GM20431 (cell line): Measurements from ENCODE around the gene SFXN5.

Source experiments
- in situ Hi-C: fragments of 300-500 bp; cut with MseI, MboI; formaldehyde crosslinking; loops from one replicate; pipeline ENCODE4 v1.15.0; 2020; ENCODE audit warnings: low sequenced_read_pairs; ENCODE audit not compliant: unreplicated experiment

SFXN5 gene

DNA sequence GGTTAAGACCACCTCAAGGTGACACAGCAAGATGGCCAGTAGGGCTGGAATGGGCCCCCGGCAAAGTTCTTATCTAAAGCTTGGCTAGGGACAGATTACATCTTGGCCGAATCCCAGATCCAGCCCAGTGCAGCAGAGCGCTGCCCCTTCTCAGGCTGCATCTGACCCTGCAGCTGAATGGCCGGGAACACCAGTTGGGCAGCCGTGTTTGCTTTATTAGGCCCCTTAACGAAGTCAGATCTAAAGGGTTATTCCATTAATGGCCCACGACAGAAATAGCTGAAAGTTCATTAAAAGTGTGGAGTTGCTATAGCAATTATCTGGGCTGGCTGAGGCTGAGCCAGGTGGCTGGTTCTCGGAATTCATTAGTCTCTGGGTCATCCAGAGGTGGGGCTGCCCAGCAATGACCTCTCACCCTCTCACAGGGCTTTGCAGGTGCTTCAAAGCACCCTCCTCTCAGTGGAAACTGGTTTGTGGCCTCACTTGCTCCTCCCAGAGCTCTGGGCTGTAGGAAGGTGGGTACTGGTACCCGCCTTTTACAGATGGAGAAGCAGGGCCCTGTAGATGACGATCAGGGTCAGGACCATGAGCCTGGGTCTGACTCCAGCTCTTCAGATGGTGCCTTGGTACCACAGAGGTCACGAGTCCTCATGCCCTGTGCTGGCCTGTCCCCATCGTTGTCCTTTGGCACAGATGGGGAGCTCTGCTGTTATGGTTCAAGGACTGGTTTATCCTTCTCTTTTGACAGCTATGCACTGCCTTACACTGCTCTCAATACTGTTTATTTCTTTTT, 85.4 kb downstream of the SFXN5 start:
- in situ Hi-C loops, result loop anchor here (25.0 kb wide), 1 partner anchor 176 kb away; no protein-coding TSS in a partner anchor

DNA sequence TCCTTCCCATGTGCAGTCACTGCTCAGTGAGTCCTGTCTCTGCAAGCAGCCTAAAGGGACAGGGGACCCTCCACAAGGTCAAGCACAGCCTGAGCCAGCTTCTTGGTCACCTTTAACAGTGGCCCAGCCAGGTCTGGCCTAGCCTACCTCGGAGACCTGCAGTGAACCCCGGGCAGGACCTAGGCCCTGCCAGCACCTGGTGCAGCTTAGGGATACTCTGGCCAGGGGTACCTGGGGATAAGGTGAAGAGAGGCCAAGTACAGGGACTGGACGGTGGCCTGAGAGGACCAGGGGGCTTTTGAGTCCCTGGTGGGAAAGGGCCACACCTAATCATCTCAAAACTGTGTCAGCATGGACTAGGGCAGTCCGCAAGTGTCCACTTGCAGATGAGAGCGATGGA, 86.4 kb downstream of the SFXN5 start:
- in situ Hi-C loops, result loop anchor here (25.0 kb wide), 1 partner anchor 177 kb away; no protein-coding TSS in a partner anchor

DNA sequence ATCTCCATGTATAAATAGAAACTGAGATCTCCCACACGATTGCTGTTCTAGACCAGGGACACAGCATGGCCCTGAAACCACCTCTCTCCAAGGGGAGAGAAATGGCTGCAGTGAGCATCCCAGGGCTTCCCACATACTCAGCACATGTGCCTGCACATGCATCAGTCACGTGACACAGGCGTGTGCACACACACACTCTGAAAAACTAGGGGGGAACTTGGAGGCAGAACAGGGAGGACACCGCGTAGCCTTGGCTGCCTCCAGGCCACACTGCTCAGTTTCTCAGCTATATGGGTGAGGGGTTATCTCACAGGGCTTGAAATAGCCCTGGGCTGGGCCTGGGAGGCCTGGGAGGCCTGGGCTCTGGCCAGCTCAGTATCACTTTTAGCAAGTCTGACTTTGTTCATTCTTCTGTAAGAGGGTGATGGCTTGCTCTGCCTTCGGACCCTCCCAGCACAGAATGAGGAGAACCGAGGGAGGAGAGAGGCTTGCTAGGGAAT, 87.3 kb downstream of the SFXN5 start:
- in situ Hi-C loops, result loop anchor here (25.0 kb wide), 1 partner anchor 178 kb away; no protein-coding TSS in a partner anchor

DNA sequence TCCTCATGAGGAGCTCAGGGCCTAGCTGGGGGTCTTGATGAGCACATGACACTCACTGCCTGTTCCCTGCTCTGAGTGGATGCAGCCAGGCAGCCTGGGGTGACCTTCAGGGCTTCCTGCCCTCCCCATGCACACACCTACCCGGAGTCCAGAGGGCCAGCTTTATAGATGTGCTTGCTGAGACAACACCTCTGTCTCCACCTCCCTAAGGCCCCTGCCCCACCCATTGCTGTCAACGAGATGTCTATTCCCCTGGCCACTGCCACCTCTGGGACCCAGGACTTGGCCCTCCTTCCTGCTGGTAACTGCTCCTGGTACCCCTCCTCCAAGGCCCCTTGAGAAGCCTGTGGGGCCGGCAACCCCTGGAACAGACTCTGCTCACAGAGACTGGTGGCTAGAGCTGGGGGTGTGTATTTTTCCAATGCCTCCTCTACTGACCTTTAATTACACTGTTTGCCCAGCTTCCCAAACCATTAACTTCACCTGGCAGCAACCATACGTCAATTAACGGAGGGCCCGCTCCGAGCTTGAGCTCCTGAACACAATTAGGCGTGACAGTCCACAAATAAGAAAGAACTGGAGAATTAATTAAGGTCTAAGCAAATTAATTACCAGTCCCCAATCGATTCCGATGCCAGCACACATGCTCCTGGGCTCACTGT, 87.9 kb downstream of the SFXN5 start:
- in situ Hi-C loops, result loop anchor here (25.0 kb wide), 1 partner anchor 179 kb away; no protein-coding TSS in a partner anchor

DNA sequence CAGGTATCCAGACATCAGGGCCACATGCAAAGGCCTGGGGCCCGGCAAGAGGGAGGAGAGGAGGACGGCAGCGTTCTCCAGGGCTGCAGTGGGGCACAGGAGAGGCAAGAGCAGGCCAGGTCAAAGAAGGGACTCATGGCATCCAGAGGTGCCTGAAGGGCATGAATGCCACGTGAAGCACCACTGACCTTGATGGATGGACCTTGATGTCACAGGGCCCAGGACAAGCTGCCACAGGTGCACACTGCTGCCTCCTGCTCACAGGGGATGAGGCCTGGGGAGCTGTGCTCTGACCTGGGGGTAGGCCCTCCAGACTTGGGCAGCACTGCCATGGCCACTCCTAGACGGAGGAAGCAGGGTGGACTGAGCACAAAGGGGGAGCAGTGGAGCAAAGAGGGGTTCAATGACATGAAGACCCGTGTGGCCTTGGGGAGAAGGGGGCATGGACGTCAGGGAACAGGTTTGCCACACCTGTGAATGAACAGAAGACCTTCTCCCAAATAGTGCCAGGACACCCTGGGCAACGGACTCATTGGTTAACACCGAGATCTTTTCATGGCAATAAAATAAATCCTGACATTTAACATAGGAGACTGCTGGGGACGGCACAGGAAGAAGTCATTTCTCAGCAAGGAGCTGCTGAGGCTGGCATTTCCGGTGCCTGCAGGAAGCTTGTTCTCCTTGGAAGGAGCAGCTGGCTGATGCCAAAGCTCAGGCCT, 88.6 kb downstream of the SFXN5 start:
- in situ Hi-C loops, result loop anchor here (25.0 kb wide), 1 partner anchor 179 kb away; no protein-coding TSS in a partner anchor

DNA sequence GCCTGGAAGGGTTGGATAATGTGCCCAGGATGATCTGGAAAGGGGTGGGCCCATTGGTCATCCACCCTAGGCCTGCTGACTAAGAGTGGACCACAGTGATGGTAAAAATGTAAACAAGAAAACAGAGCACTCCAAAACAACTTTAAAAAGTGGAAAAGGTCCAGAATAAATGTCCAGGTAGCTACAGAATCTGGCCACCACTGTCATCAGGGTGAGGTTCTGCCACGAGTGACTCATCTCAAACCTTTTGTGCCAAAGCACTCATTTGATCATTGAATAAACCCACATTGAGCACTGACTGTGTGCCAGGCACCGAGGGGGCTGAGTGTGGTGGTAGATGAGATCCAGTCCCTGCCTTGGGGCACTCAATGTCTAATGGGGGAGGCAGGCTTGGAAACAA, 89.3 kb downstream of the SFXN5 start:
- in situ Hi-C loops, result loop anchor here (25.0 kb wide), 1 partner anchor 180 kb away; no protein-coding TSS in a partner anchor

DNA sequence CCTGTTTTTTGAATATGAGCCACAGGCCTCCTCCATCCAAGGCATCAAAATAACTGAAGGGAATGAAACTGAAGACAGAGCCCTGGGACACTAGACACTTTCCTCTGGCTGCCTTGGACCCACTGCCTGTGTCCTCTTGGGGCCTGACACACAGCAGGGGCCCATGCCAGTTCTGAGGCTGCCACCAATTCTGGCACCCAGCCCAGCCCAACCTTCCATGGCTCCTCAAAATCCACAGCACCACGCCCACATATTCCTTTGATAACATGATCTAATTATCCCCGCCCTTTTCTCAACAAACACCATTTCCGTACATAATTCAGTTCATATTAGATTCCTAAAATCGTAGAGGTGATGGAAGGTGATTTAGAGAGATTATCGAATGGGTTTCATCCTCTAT, 90.0 kb downstream of the SFXN5 start:
- in situ Hi-C loops, result loop anchor here (25.0 kb wide), 1 partner anchor 181 kb away; no protein-coding TSS in a partner anchor

DNA sequence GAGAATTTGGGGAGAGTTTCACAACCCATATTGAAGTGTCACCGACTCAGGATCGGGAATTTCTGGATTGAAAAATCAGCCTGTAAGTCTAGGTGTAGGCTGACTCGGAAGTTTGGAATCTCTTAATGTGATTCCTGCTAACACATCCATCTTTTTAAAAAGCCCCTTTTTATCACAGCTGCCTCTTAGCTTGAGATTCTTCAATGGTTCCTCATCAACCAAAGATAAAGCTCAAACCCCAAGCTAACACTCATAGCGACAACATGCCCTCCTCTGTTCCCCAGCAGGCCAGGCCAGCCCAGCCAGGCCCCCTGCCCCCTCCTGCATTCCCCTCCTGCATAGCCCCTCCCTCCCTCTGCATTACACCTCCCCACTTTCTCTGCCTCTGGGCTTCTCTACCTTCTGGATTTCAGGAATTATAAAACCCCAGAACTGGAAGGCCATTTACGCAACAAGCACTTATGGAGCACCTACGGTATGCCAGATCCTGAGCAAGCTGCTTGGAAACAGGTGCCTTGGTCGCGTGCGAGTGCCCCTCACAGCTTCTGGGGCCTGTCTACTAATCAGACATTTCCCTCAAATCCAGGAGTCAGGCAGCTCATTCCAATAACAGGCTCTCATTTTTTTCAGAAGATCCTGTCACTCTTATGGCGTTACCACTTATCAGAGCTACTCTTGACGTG, 90.8 kb downstream of the SFXN5 start:
- in situ Hi-C loops, result loop anchor here (25.0 kb wide), 1 partner anchor 182 kb away; no protein-coding TSS in a partner anchor

DNA sequence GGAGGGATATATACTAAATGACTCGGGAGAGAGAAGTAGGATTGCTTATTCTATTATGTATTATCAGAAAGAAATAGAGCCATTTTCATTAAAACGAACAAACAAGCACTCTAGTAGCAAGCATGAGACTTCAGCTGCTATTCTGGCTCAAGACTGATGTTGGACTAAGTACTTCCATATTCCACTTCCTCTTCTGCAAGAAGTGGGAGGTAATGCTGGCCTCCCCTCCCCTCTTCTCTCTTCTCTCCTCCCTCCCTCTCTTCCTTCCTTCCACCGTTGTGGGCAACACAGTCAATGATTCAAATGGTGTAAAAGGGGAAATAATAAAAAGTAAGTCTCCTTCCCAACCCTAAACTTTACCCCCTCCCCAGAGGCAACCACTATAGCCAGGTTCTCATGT, 91.6 kb downstream of the SFXN5 start:
- in situ Hi-C loops, result loop anchor here (25.0 kb wide), 1 partner anchor 182 kb away; no protein-coding TSS in a partner anchor

DNA sequence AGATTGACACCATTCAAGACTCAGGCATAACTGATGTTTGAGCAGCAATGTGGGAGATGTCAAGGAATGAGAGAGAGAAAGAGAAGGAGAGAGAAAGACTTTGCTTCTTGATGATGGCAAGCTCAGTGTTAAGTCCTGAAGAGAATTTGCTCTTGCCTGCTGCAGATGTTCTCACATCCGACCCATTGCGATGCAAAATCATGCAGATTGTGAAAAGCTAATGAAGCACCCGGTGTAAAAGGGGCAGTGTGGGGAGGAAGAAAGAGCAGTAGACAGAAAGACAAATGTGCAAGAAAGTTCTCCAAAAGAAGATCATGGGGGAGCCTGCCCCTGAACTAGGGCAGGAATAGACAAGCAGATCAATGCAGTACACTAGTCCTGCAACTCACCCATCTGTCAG, 96.5 kb downstream of the SFXN5 start:
- in situ Hi-C loops, result loop anchor here (25.0 kb wide), 1 partner anchor 187 kb away; no protein-coding TSS in a partner anchor

DNA sequence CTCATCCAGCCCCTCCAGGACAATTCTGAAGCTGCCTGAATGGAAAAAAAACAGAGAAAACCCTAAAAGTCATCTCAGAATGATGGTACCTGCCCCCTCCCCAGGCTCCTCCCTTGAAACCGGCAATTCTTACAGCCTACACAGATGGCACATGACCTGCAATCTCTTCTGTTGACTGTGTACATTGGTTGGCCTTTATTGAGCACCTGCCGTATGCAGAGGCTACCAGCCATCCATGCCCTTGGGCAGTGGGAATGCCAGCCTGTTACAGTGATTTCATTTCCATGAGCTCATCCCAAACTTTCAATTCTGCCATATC, 97.1 kb downstream of the SFXN5 start:
- in situ Hi-C loops, result no loop called here

DNA sequence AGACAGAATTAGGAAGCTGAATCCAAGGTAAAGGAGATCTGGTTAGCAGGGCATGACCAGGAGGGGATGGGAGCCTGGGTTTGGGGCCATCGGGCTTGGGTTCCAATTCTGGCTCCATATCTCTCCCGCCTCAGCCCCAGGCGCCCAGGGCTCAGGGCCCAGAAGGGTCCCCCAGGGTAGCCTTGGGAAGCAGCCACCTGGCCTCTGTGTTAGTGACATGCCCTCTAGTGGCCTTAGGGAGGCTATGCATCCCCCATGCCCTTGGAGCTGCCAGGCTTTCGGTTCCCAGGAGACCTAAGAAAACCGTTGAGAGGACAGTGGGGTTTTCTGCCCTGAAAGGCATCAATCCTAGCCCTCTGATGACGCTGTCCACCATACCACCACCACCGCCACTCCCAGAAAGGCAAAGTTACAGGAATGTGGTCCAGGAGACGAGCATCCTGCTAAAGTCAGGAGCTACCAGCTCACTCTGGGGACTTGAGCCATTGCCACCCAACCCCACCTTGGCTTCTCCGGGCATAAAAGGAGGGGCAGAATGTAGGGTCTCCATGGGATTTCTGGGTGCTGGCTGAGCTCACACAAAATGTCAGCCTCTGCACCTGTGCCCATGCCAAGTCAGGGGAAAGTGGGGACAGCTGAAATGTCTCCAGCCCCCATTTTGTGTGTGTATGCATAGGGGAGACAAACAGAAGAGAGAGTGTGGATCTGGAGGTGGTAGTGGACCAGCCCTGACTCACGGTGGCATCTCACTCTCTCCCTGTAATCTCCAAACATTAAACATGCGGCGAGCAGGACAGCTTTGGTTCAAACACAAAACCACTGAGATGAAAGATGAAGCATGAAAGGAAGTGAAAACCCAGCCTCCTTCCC, 97.7 kb downstream of the SFXN5 start:
- in situ Hi-C loops, result no loop called here

DNA sequence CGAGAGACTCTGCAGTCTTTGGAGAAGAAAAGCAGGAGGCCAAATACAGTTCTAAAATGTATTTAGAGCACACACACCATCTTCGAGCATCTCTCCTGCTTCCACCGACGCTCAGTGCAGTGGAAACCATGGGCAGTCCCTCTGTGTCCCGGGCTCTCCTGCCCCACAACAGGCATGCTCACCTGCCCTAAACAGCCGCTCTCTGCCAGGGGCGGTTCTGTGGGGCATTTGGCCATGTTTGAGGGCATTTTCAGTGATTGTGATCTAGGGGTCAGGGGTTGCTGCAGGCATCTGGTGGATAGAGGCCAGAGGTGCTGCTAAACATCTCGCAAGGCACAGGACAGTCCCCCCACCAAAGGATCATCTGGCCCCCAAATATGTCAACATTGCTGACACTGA, 98.4 kb downstream of the SFXN5 start:
- in situ Hi-C loops, result no loop called here

DNA sequence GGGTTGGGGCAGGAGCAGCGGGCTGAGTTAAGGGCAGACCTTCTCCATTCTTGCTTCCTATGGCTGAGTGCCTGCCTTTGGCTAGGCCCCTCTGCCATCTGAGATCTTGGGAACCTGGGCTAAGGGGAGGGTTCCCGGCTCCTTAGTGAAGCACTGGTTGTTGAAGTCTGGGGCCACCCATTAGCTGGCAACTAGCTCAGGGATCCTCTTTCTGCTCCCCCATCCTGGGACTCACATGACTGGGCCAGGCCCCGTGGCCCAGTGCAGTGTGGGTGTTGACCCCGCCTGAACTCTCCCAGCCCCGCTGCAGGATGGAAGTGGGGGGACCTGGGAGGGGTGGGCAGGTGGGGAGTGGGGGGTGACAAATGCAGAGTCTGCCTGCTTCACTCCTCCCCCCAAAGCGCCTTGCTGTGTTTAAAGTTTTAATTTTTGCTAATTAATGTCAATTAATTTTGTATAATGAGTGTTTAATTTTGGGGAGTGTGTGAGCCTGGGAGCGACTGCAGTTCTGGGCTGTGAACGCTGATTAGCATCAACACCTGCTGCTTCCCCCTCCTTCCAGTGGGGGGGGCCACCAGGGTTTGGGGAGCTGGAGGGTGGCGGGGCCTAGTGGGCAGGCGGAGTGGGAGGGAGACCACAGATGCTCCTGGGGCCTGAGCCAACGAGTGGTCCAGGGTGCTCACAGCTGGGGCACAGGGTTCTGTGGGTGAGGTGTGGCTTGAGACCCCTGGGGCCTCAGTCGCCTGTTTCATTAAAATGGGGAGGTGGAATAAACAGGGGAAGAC, 99.0 kb downstream of the SFXN5 start:
- in situ Hi-C loops, result no loop called here

DNA sequence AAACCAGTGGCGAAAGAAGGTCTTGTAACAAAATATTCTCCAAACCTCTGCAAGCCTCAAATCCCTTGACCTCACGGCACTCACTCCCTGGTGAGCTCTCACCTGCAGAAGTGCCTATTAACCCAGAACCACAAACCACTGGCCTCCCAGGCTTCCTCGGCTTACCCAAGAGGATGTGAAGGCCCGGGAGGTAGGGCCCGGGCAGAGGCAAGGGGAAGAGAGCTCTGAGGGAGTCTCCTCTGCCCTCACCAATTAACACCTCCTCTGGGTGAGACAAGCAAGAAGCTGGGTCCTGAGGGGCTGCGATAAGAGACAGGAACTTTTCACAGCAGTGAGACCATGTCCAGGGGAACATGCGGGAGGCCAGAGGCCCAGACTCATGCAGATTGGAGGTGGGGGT, 100.5 kb downstream of the SFXN5 start:
- in situ Hi-C loops, result no loop called here

DNA sequence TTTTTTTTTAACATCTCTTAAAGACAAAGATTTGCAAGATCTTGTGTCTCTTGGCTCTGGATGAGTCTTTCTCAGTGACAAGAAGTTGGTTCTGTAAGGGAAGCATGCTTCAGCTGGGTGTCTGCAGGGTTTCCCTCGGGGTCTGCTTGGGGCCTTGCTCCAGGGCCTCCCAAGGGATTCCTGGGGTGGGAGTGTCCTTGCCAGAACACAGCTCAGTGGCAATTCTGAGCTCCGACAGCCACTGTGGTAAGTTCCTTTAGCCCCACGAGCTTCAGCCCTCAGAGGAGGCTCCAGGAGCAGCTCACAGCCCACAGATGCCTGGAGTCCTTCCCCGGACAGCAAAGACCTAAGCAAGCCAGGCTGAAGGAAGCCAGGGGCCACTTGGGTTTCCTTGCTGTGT, 101.8 kb downstream of the SFXN5 start:
- in situ Hi-C loops, result no loop called here

DNA sequence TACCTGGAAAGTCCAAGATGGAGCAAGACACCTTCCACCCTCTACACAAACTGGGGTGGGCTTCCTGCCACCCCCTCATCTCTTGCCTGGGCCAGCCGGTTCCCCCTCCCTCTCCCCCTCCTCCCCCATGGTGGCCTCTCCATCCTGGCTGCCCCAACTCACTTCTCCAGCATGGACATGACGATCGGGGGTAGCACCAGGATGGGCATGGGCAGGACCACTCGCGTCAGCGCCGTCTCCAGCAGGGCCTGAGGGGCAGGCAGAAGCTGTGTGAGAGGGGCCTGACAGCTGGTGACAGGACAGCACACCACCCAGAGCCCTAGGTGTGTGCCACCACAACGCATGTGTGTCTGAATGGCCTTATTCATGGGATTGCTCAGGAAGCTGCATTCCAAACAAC, 103.2 kb downstream of the SFXN5 start:
- in situ Hi-C loops, result no loop called here

DNA sequence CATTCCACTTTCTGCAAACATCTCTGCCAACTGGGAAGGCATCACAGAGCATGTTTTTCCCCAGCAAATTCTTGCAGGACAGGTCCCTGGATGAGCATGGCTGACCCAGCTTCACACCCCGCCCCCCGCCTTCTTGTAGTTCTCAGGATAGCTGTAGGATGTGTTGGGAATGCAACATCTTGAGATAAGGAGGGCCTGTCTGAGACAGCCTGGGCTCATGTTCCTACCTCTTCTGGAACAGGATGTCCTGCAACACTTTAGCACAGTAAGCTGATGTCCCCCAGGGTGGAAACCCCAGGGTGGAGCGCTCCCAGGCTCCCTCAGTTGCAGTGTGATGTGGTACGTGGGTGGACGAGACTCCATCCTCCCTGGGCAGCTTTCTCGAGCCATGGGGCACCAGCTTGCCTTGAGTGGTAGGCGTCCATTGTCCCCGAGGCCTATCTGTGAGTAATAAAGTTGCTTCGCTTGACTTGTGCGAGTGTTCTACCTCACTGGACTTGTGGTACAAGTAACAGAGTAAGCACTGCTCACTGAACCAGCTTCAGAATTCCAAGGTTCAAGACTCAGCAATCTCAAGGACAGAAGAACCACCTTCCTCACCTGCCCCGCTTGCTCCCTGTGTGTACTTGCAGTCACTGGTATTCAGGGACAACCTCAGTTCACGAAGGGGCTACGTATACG, 105.6 kb downstream of the SFXN5 start:
- in situ Hi-C loops, result no loop called here
